ENCODE results near the gene ADAM12. TPM values are rescaled to one million over a fixed set of nuclear protein-coding genes. Genes with fewer than 3 reads are reported as not detected.

ADAM12 gene
- total RNA-seq, 2 experiments from 2014 or later = 1.3 TPM

- H3K9me3 Mint-ChIP-seq = no peaks in the 10 kb centered on the region
- no peak overlapping the region for H3K27ac Mint-ChIP-seq
- no peak for ATAC-seq
- no peaks in the 10 kb centered on the region for H3K4me1 Mint-ChIP-seq (ENCODE audit: low read depth)
- H3K27me3 Mint-ChIP-seq = peaks cover 3% of the 10 kb centered on the region
- ChIA-PET POLR2A (no interaction called here), CTCF (no interaction called here)
- TF ChIP-seq, protein P1, sequence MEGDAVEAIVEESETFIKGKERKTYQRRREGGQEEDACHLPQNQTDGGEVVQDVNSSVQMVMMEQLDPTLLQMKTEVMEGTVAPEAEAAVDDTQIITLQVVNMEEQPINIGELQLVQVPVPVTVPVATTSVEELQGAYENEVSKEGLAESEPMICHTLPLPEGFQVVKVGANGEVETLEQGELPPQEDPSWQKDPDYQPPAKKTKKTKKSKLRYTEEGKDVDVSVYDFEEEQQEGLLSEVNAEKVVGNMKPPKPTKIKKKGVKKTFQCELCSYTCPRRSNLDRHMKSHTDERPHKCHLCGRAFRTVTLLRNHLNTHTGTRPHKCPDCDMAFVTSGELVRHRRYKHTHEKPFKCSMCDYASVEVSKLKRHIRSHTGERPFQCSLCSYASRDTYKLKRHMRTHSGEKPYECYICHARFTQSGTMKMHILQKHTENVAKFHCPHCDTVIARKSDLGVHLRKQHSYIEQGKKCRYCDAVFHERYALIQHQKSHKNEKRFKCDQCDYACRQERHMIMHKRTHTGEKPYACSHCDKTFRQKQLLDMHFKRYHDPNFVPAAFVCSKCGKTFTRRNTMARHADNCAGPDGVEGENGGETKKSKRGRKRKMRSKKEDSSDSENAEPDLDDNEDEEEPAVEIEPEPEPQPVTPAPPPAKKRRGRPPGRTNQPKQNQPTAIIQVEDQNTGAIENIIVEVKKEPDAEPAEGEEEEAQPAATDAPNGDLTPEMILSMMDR (IDR thresholded peaks at IDR 0.05) = no peak
- H3K4me3 Mint-ChIP-seq = no peak overlapping the region
- no peaks in the 10 kb centered on the region for H3K36me3 Mint-ChIP-seq (ENCODE audit: low read depth)
- no peak for DNase-seq
- intact Hi-C loops (cut with micrococcal nuclease) = no loop called here
These were observed 174.3 kb downstream of the ADAM12 start for GRCh38 chr10:126214021-126214420.

GRCh38 chr10:126212738-126213137, 175.5 kb downstream of the ADAM12 start:
- H3K4me3 Mint-ChIP-seq = no peak overlapping the region
- ChIA-PET POLR2A (no interaction called here), CTCF (interaction anchor here (1.2 kb wide), 1 partner anchor 9 kb away, joined by 3 read pairs; no protein-coding TSS in a partner anchor)
- no peak overlapping the region for H3K27ac Mint-ChIP-seq
- DNase-seq = no peak
- H3K9me3 Mint-ChIP-seq = no peaks in the 10 kb centered on the region
- ATAC-seq = no peak
- H3K4me1 Mint-ChIP-seq (ENCODE audit: low read depth) = no peaks in the 10 kb centered on the region
- intact Hi-C loops (cut with micrococcal nuclease) = no loop called here
- no peaks in the 10 kb centered on the region for H3K36me3 Mint-ChIP-seq (ENCODE audit: low read depth)
- TF ChIP-seq, protein P1 (IDR thresholded peaks at IDR 0.05) = no peak
- H3K27me3 Mint-ChIP-seq = peaks cover 3% of the 10 kb centered on the region

- no peak for ATAC-seq
- intact Hi-C loops (cut with micrococcal nuclease) = no loop called here
These were observed 178.1 kb downstream of the ADAM12 start for GRCh38 chr10:126210051-126210651.

GRCh38 chr10:126209451-126209850, 178.8 kb downstream of the ADAM12 start:
- ATAC-seq (no peak), DNase-seq (no peak)
- Mint-ChIP-seq H3K4me3 (no peak overlapping the region), H3K36me3 (ENCODE audit: low read depth) (no peaks in the 10 kb centered on the region), H3K27me3 (no peaks in the 10 kb centered on the region), H3K4me1 (ENCODE audit: low read depth) (no peaks in the 10 kb centered on the region), H3K27ac (no peak overlapping the region), H3K9me3 (no peaks in the 10 kb centered on the region)
- intact Hi-C loops (cut with micrococcal nuclease) = no loop called here
- POLR2A ChIA-PET = no interaction called here
- CTCF ChIA-PET = no interaction called here
- TF ChIP-seq, protein P1 (IDR thresholded peaks at IDR 0.05) = no peak

More at GRCh38 chr10:126210051-126210651, 178.1 kb downstream of the ADAM12 start:
- Mint-ChIP-seq H3K9me3 (no peaks in the 10 kb centered on the region), H3K4me1 (ENCODE audit: low read depth) (no peaks in the 10 kb centered on the region), H3K27ac (no peak overlapping the region), H3K36me3 (ENCODE audit: low read depth) (no peaks in the 10 kb centered on the region), H3K4me3 (no peak overlapping the region), H3K27me3 (no peaks in the 10 kb centered on the region)
- POLR2A ChIA-PET = no interaction called here
- CTCF ChIA-PET = no interaction called here
- TF ChIP-seq, protein P1 (IDR thresholded peaks at IDR 0.05) = no peak
- no peak for DNase-seq

- Mint-ChIP-seq H3K36me3 (ENCODE audit: low read depth) (no peaks in the 10 kb centered on the region), H3K4me3 (no peak overlapping the region), H3K27me3 (no peaks in the 10 kb centered on the region), H3K27ac (no peak overlapping the region), H3K4me1 (ENCODE audit: low read depth) (no peaks in the 10 kb centered on the region), H3K9me3 (no peaks in the 10 kb centered on the region)
- DNase-seq (no peak), ATAC-seq (no peak)
- CTCF ChIA-PET = no interaction called here
- intact Hi-C loops (cut with micrococcal nuclease) = no loop called here
- TF ChIP-seq, protein P1 (IDR thresholded peaks at IDR 0.05) = no peak
- POLR2A ChIA-PET = no interaction called here
These were observed 179.5 kb downstream of the ADAM12 start for GRCh38 chr10:126208726-126209302.

All from activated CD8-positive, alpha-beta T cell treated with anti-CD3 and anti-CD28 coated beads for 36 hours (primary cell).